GM18505 (cell line): ENCODE measurements around the gene SLC40A1.

Source experiments
- ATAC-seq: cut with Tn5 transposase; IDR thresholded peaks from one replicate; pipeline ENCODE4 v1.9.1; 2021; ENCODE audit not compliant: unreplicated experiment
- POLR2A ChIP-seq: IDR thresholded peaks from 4 replicates; pipeline ENCODE4 v1.6.1; 2011; ENCODE audit warnings: borderline replicate concordance; ENCODE audit not compliant: insufficient read depth, insufficient read length; ENCODE audit errors: extremely low read depth

The SLC40A1 gene

GRCh38 chr2:189570570-189571031 is 10.0 kb downstream of the SLC40A1 start:
- no peak for ATAC-seq
- TF ChIP-seq POLR2A, result no peak

DNA sequence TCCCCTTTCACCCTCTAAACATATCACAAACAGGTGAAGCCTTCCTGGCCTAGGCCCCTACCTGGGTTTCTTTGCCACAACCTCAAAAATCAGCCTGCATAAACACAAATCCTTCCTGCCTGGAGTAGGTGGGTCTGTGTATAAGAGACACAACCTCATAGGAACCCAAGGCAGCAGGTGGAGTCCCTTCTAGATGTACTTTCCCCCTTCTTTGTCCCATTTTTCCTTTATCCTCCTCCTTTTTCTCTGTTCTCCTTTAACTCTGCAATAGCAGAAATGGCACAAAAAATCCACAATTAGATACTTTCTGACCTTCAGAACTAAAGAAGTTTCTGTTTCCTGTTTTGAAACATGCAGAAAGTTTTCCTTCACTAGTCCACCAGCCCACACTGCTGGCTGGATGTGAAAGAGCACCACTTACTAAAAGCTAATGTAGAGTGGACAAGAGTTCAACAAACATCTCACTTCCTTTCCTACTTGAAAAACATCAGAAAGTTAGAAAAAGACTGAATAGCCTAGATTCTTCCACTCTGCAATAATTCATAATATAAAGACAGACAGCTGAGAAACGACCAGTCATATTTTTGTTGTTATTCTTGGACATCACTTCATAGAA is 11.2 kb downstream of the SLC40A1 start:
- no peak for TF ChIP-seq POLR2A
- no peak for ATAC-seq

DNA sequence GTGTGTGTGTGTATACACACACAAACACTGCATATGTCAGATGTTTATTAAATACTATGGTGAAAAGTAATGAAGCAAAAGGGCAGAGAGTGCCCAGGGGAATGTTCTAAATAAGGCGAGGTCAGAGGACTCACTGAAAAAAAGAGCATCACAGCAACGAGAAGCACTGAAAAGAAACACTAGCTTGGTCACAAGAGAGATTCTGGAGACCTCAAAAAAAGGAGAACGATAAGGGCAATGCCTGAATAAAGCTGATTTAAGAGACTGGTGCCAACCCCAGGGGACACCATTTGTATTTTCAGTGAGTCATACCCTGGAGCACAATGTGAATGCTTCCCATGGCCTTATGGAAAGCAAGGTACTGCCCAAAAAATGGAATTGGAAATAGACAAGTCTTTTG is 14.5 kb downstream of the SLC40A1 start:
- no peak for TF ChIP-seq POLR2A
- ATAC-seq, result no peak

GRCh38 chr2:189561371-189562038 is 19.1 kb downstream of the SLC40A1 start:
- no peak for TF ChIP-seq POLR2A
- ATAC-seq, result no peak

GRCh38 chr2:189560273-189560586 is 20.4 kb downstream of the SLC40A1 start:
- no peak for ATAC-seq
- TF ChIP-seq POLR2A, result no peak

- ATAC-seq, result no peak
- TF ChIP-seq POLR2A, result no peak
Measured at GRCh38 chr2:189559579-189560272, 20.9 kb downstream of the SLC40A1 start.

DNA sequence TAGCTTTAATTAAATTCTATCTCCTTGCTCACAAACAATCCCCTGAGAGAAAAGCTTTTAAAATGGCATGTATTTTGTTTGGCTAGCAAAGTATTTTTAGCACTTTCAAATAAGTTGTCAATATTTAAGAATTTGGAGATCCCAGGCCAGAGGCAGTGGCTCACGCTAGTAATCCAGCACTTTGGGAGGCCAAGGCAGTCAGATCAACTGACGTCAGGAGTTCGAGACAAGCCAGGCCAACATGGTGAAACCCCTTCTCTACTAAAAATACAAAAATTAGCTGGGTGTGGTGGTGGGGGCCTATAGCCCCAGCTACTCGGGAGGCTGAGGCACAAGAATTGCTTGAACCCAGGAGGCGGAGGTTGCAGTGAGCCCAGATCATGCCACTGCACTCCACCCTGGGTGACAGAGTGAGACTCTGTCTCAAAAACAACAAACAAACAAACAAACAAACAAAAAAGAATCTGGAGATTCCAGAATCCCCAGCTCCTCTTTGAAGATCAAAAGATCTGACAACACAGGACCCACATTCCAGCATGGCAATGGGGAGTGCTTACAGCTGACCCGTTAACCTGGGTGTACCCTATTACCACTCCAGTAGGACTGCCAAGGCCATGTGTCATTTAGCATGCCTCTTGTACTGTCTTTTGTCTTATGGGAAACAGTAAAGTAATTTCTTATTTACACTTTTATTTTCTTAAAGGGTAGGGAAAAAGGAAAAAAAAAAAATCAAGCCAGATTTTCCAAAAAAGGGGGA is 21.9 kb downstream of the SLC40A1 start:
- no peak for TF ChIP-seq POLR2A
- ATAC-seq, result no peak

DNA sequence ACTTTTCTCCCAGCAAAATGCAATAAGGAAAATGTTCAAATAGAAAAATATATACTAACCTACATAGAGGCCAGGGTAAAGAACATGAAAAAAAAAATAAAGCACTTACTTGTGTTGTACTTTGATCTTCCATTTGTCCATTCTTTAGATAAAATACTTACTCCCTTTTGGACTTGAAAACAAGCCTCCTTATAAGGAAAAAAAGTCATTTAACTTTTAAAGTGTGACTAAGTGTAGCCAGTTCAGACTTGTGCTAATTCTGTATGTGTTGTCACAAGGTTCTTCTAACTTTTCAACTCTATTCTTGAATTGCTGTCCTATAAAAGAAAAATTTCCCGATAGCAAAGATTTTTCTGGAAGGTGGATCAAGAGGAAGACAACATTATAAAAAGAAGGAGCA is 23.2 kb downstream of the SLC40A1 start:
- no peak for ATAC-seq
- TF ChIP-seq POLR2A, result no peak

GRCh38 chr2:189556526-189556925 is 24.1 kb downstream of the SLC40A1 start:
- TF ChIP-seq POLR2A, result no peak
- ATAC-seq, result no peak

- no peak for TF ChIP-seq POLR2A
- ATAC-seq, result no peak
Measured at GRCh38 chr2:189555232-189555631, 25.4 kb downstream of the SLC40A1 start.

- TF ChIP-seq POLR2A, result no peak
- no peak for ATAC-seq
Measured at GRCh38 chr2:189553504-189554088, 27.0 kb downstream of the SLC40A1 start.

- ATAC-seq, result no peak
- no peak for TF ChIP-seq POLR2A
Measured at GRCh38 chr2:189552991-189553404, 27.6 kb downstream of the SLC40A1 start.
